ENCODE results near the gene DDA1. TPM values are rescaled to one million over a fixed set of nuclear protein-coding genes. Genes with fewer than 3 reads are reported as not detected.

The DDA1 gene
- total and polyA plus RNA-seq, 2 of the 13 experiments (the other 11 are each of a cell fraction or from before 2014, with no cell fraction given), result 24.5 to 26.0 TPM

DNA sequence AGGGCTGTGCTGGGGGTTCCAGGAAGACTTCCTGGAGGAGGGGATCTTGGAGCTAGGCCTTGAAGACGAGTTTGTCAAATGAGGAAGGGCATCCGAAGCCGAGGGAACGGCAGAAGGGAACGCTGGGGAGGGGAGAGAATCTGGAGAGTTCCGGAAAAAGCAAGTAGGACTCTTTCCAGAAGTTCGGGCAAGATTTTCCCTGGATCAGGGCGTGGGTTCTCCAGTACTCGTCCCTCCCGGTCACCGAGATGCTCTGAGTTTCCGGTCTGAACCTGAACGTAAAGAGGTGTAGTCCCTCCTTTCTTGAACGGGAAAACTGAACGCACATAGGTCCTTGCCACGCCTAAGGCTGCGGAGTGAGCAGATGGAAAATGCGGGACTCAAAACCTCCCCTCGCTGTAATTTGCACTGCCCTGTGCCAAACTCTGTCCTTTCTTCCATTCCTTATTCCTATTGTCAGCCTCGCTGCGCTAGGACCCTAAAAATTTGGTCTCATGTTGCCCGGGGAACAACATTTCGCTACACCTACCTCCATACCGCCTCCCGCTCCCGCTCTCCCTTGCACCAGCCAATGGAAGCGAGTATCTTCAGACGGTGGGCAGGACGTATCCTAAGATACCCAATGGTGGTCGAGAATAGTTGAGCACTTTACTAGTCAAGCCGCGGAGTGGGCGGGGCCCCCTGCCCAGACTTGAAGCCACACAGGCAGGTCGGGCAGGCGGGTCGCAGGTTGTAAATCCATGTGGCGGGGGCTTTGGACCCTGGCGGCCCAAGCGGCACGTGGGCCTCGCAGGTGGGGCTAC is 27.7 kb downstream of the DDA1 start, which contains the start of gene GTPBP3 (continued):
- TF ChIP-seq NCOA2 (CRISPR knock-in tag; IDR thresholded peaks at IDR 0.05) (no peak; the same call in 1 of the 2 replicates), MYC (CRISPR knock-in tag; IDR thresholded peaks at IDR 0.05; ENCODE audit: borderline replicate concordance) (peak; percentile 95), KLF6 (CRISPR knock-in tag; IDR thresholded peaks at IDR 0.05) (0 out of 2 replicates have a peak, but pooled peaks have one; percentile 2), KMT2B (CRISPR knock-in tag; IDR thresholded peaks at IDR 0.05) (0 out of 2 replicates have a peak, but pooled peaks have one; percentile 41), RAD51 (IDR thresholded peaks at IDR 0.05; ENCODE audit: borderline replicate concordance) (no peak), SP5 (CRISPR knock-in tag; IDR thresholded peaks at IDR 0.05; ENCODE audit: borderline replicate concordance, low read depth) (peak; percentile 84)
- TF ChIP-seq, protein P1, sequence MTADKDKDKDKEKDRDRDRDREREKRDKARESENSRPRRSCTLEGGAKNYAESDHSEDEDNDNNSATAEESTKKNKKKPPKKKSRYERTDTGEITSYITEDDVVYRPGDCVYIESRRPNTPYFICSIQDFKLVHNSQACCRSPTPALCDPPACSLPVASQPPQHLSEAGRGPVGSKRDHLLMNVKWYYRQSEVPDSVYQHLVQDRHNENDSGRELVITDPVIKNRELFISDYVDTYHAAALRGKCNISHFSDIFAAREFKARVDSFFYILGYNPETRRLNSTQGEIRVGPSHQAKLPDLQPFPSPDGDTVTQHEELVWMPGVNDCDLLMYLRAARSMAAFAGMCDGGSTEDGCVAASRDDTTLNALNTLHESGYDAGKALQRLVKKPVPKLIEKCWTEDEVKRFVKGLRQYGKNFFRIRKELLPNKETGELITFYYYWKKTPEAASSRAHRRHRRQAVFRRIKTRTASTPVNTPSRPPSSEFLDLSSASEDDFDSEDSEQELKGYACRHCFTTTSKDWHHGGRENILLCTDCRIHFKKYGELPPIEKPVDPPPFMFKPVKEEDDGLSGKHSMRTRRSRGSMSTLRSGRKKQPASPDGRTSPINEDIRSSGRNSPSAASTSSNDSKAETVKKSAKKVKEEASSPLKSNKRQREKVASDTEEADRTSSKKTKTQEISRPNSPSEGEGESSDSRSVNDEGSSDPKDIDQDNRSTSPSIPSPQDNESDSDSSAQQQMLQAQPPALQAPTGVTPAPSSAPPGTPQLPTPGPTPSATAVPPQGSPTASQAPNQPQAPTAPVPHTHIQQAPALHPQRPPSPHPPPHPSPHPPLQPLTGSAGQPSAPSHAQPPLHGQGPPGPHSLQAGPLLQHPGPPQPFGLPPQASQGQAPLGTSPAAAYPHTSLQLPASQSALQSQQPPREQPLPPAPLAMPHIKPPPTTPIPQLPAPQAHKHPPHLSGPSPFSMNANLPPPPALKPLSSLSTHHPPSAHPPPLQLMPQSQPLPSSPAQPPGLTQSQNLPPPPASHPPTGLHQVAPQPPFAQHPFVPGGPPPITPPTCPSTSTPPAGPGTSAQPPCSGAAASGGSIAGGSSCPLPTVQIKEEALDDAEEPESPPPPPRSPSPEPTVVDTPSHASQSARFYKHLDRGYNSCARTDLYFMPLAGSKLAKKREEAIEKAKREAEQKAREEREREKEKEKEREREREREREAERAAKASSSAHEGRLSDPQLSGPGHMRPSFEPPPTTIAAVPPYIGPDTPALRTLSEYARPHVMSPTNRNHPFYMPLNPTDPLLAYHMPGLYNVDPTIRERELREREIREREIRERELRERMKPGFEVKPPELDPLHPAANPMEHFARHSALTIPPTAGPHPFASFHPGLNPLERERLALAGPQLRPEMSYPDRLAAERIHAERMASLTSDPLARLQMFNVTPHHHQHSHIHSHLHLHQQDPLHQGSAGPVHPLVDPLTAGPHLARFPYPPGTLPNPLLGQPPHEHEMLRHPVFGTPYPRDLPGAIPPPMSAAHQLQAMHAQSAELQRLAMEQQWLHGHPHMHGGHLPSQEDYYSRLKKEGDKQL (CRISPR knock-in tag; IDR thresholded peaks at IDR 0.05; ENCODE audit: low read depth), result no peak
- TF ChIP-seq, protein P2, sequence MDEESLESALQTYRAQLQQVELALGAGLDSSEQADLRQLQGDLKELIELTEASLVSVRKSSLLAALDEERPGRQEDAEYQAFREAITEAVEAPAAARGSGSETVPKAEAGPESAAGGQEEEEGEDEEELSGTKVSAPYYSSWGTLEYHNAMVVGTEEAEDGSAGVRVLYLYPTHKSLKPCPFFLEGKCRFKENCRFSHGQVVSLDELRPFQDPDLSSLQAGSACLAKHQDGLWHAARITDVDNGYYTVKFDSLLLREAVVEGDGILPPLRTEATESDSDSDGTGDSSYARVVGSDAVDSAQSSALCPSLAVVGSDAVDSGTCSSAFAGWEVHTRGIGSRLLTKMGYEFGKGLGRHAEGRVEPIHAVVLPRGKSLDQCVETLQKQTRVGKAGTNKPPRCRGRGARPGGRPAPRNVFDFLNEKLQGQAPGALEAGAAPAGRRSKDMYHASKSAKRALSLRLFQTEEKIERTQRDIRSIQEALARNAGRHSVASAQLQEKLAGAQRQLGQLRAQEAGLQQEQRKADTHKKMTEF (CRISPR knock-in tag; IDR thresholded peaks at IDR 0.05), result peak; percentile 40; the same call in 1 of the 2 replicates
- TF ChIP-seq, protein P3, sequence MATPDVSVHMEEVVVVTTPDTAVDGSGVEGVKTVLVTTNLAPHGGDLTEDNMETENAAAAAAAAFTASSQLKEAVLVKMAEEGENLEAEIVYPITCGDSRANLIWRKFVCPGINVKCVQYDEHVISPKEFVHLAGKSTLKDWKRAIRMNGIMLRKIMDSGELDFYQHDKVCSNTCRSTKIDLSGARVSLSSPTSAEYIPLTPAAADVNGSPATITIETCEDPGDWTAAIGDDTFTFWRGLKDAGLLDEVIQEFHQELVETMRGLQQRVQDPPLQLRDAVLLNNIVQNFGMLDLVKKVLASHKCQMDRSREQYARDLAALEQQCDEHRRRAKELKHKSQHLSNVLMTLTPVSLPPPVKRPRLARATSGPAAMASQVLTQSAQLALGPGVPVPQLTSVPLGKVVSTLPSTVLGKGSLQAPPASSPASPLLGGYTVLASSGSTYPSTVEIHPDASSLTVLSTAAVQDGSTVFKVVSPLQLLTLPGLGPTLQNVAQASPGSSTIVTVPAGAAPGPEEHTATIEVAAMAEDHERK (CRISPR knock-in tag; IDR thresholded peaks at IDR 0.05; ENCODE audit: low read depth), result 0 out of 2 replicates have a peak, but pooled peaks have one; percentile 22
- TF ChIP-seq, protein P4, sequence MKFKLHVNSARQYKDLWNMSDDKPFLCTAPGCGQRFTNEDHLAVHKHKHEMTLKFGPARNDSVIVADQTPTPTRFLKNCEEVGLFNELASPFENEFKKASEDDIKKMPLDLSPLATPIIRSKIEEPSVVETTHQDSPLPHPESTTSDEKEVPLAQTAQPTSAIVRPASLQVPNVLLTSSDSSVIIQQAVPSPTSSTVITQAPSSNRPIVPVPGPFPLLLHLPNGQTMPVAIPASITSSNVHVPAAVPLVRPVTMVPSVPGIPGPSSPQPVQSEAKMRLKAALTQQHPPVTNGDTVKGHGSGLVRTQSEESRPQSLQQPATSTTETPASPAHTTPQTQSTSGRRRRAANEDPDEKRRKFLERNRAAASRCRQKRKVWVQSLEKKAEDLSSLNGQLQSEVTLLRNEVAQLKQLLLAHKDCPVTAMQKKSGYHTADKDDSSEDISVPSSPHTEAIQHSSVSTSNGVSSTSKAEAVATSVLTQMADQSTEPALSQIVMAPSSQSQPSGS (CRISPR knock-in tag; IDR thresholded peaks at IDR 0.05), result peak; percentile 73; the same call in 1 of the 2 replicates
- TF ChIP-seq, protein P5, sequence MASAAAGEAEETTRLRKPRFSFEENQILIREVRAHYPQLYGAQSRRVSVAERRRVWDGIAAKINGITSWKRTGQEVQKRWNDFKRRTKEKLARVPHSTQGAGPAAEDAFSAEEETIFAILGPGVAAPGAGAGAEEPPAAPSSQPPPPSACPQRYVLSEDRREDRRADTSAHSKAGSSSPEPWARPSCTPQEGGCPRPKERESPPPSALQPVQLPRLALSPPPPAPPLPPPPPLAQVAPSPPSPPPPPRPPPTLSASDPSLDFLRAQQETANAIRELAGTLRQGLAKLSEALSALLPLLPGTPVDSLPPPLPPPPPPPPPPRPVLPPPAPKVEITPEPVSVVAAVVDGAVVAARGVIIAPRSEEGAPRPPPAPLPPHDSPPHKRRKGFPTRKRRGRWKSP (CRISPR knock-in tag; IDR thresholded peaks at IDR 0.05), result peak; percentile 71; the same call in 1 of the 2 replicates
- TF ChIP-seq, protein P6, sequence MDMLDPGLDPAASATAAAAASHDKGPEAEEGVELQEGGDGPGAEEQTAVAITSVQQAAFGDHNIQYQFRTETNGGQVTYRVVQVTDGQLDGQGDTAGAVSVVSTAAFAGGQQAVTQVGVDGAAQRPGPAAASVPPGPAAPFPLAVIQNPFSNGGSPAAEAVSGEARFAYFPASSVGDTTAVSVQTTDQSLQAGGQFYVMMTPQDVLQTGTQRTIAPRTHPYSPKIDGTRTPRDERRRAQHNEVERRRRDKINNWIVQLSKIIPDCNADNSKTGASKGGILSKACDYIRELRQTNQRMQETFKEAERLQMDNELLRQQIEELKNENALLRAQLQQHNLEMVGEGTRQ (IDR thresholded peaks at IDR 0.05; ENCODE audit: low read depth, low read length), result no peak
- TF ChIP-seq, protein P6 (CRISPR knock-in tag; IDR thresholded peaks at IDR 0.05; ENCODE audit: borderline replicate concordance), result 0 out of 2 replicates have a peak, but pooled peaks have one; percentile 24
